Endothelial cell (in vitro differentiated cells): ENCODE data around the gene SLC26A3. TPM values are rescaled to one million over a fixed set of nuclear protein-coding genes. Genes with fewer than 3 reads are reported as not detected.
"Not testable (repeated sequence)": the region's sequence is repeated elsewhere in the genome, so short reads cannot be mapped to it uniquely, and the experiment has no call there.

Experiments used
- DNase-seq: peaks from one replicate; pipeline ENCODE4 v3.0.0; 2021; ENCODE audit warnings: low spot score
- H3K27ac Mint-ChIP-seq: one replicate; pipeline ENCODE4 v1.8.0; 2021; ENCODE audit warnings: mixed read lengths, inconsistent platforms; ENCODE audit not compliant: unreplicated experiment
- H3K27me3 Mint-ChIP-seq: one replicate; pipeline ENCODE4 v1.8.0; 2021; ENCODE audit warnings: mild to moderate bottlenecking, moderate library complexity, mixed read lengths, inconsistent platforms; ENCODE audit not compliant: unreplicated experiment
- H3K36me3 Mint-ChIP-seq: one replicate; pipeline ENCODE4 v1.8.0; 2021; ENCODE audit warnings: mild to moderate bottlenecking, low read depth, mixed read lengths, inconsistent platforms; ENCODE audit not compliant: unreplicated experiment
- H3K4me1 Mint-ChIP-seq: one replicate; pipeline ENCODE4 v1.8.0; 2021; ENCODE audit warnings: mild to moderate bottlenecking, mixed read lengths, inconsistent platforms; ENCODE audit not compliant: unreplicated experiment
- H3K4me3 Mint-ChIP-seq: one replicate; pipeline ENCODE4 v1.8.0; 2021; ENCODE audit warnings: mild to moderate bottlenecking, mixed read lengths, inconsistent platforms; ENCODE audit not compliant: unreplicated experiment
- H3K9me3 Mint-ChIP-seq: one replicate; pipeline ENCODE4 v1.8.0; 2021; ENCODE audit warnings: mixed read lengths, inconsistent platforms; ENCODE audit not compliant: unreplicated experiment
- long read RNA-seq: library from polyadenylated mRNA; unstranded; transcript quantifications from one replicate; pipeline ENCODE4 v2.0.0, GENCODE V29; 2020; ENCODE audit not compliant: unreplicated experiment
- total RNA-seq: library from RNA; stranded (reverse); fragmentation: NEBNext Ultra II Directional; extraction: Animal tissue kit (Norgen Biotek cat#: 25700); gene quantifications from one replicate; pipeline ENCODE4 v1.2.1, GENCODE V29; 2021; ENCODE audit not compliant: unreplicated experiment
- TF ChIP-seq, protein P1 (sequence below): fragments of 200-600 bp; sonication (generic); IDR thresholded peaks from one replicate; pipeline ENCODE4 v1.5.0; 2021; ENCODE audit warnings: antibody characterized with exemption; ENCODE audit not compliant: unreplicated experiment

SLC26A3 gene
- not detected for total RNA-seq
- long read RNA-seq = 0 reads

DNA sequence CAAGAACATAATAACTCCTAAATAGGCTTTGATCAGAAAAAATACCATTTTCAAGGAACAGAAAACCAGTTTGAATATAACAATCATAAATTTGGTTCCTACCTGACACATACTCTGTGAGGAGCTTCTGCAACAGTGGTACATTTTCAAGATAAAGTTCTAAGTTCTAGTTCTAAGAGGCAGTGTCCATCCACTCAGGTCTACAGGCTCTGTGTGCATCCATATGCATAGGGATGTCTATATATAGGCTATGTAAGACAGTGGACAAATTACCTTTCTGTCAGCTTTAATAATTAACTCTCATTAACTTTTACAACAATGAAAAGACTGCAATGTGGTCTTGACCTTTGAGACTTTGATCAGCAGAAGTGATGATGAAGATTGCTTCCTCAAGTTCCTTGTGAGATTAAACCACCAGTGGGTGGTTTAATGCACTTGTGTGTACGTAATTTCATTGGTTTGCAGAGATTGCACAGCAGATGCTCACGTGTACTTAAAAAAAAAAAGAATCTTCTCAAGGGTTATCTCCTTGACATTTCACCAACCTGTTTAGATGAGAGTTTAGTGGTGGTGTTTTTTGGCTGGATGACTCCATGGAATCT lies at the start of gene SLC26A3:
Gene SLC26A3, minus strand, starts transcription at position 215 of the 602 bp plus-strand sequence. CDS start 8,714 bp downstream, outside the sequence.
- H3K9me3 Mint-ChIP-seq = no peaks in the 10 kb centered on the region
- no peaks in the 10 kb centered on the region for H3K36me3 Mint-ChIP-seq
- TF ChIP-seq, protein P1, sequence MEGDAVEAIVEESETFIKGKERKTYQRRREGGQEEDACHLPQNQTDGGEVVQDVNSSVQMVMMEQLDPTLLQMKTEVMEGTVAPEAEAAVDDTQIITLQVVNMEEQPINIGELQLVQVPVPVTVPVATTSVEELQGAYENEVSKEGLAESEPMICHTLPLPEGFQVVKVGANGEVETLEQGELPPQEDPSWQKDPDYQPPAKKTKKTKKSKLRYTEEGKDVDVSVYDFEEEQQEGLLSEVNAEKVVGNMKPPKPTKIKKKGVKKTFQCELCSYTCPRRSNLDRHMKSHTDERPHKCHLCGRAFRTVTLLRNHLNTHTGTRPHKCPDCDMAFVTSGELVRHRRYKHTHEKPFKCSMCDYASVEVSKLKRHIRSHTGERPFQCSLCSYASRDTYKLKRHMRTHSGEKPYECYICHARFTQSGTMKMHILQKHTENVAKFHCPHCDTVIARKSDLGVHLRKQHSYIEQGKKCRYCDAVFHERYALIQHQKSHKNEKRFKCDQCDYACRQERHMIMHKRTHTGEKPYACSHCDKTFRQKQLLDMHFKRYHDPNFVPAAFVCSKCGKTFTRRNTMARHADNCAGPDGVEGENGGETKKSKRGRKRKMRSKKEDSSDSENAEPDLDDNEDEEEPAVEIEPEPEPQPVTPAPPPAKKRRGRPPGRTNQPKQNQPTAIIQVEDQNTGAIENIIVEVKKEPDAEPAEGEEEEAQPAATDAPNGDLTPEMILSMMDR = no peak
- no peak within 1 kb of the TSS for H3K27ac Mint-ChIP-seq
- H3K27me3 Mint-ChIP-seq = no peaks in the 10 kb centered on the region
- H3K4me1 Mint-ChIP-seq = no peaks in the 10 kb centered on the region
- DNase-seq = no peak
- H3K4me3 Mint-ChIP-seq = no peak within 1 kb of the TSS

DNA sequence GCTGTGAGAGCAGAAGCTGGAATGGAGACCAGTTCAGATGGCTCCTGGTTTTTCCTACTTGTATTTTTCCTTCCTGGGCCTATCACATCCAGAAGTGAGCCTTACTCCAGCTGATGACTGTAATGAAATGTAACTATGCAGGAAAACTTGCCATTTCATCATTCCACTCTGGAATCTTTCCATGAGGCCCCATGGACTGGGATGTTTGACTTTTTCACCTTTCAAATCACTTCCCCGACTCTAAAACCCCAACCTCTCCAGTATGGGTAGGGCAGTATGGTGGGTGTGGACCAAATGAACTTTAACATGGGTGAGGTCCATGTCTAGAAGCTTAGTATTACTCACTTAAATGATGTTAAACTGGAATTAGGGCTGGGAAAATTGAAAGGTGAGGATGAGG lies 47.6 kb upstream of the SLC26A3 start:
- Mint-ChIP-seq H3K4me3 (no peak overlapping the region), H3K36me3 (peaks cover 5% of the 10 kb centered on the region), H3K9me3 (no peaks in the 10 kb centered on the region), H3K27ac (no peak overlapping the region), H3K4me1 (no peaks in the 10 kb centered on the region), H3K27me3 (no peaks in the 10 kb centered on the region)
- TF ChIP-seq, protein P1 = no peak
- DNase-seq = no peak

DNA sequence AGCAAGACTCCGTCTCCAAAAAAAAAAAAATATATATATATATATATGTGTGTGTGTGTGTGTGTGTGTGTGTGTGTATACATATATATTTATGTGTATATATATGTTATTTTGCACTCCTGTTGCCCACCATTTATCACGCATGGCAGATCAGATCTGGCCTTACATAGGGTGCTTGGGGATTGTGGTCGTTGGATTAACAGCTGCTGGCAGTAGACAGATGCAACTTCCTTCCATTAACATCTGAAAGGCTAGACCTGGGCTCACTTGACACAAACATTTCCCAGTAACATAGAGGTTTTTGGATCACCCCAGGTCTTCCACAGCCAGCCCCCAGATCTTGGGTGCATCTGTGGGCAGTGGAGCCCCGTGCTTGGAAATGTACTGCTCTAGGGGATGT lies 47.2 kb upstream of the SLC26A3 start:
- TF ChIP-seq, protein P1 = no peak
- Mint-ChIP-seq H3K4me1 (no peaks in the 10 kb centered on the region), H3K36me3 (peaks cover 5% of the 10 kb centered on the region), H3K9me3 (no peaks in the 10 kb centered on the region), H3K27me3 (no peaks in the 10 kb centered on the region), H3K27ac (no peak overlapping the region), H3K4me3 (no peak overlapping the region)
- no peak for DNase-seq

DNA sequence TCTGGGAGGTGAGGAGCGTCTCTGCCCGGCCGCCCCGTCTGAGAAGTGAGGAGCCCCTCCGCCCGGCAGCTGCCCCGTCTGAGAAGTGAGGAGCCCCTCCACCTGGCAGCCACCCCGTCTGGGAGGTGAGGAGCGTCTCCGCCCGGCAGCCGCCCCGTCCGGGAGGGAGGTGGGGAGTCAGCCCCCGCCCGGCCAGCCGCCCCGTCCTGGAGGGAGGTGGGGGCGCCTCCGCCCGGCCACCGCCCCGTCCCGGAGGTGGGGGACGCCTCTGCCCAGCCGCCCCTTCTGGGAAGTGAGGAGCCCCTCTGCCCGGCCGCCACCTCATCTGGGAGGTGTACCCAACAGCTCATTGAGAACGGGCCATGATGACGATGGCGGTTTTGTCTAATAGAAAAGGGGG lies 45.2 kb upstream of the SLC26A3 start:
- DNase-seq, H3K4me3 Mint-ChIP-seq, H3K36me3 Mint-ChIP-seq, H3K27me3 Mint-ChIP-seq, H3K27ac Mint-ChIP-seq, H3K4me1 Mint-ChIP-seq, H3K9me3 Mint-ChIP-seq: not testable (repeated sequence)

DNA sequence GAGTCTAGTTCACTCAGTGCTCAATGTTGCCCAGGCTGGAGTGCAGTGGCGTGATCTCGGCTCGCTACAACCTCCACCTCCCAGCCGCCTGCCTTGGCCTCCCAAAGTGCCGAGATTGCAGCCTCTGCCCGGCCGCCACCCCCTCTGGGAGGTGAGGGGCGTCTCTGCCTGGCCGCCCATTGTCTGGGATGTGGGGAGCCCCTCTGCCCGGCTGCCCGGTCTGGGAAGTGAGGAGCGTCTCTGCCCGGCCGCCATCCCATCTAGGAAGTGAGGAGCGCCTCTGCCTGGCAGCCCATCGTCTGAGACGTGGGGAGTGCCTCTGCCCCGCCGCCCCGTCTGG lies 44.8 kb upstream of the SLC26A3 start:
- H3K9me3 Mint-ChIP-seq, DNase-seq, H3K36me3 Mint-ChIP-seq, H3K27ac Mint-ChIP-seq, H3K4me3 Mint-ChIP-seq, H3K4me1 Mint-ChIP-seq, H3K27me3 Mint-ChIP-seq: not testable (repeated sequence)

DNA sequence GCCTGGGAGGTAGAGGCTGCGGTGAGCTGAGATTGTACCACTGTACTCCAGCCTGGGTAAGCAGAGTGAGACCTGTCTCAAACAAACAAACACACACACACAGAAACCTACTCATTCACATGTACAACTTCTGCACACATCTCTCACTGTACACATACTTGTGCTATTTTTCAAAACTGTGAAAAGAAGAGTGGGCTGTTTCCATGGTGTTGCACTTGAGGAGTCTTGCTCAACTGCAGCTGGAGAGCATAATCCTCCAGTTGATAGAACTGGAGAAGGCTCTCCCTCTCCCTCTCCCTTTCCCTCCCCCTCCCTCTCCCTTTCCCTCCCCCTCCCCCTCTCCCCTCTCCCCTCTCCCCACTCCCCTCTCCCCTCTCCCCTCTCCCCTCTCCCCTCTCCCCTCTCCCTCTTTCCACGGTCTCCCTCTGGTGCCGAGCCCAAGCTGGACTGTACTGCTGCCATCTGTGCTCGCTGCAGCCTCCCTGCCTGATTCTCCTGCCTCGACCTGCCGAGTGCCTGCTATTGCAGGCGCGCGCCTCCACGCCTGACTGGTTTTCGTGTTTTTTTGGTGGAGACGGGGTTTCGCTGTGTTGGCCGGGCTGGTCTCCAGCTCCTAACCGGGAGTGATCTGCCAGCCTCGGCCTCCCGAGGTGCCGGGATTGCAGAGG lies 44.3 kb upstream of the SLC26A3 start:
- H3K4me3 Mint-ChIP-seq = no peak overlapping the region
- H3K27ac Mint-ChIP-seq = no peak overlapping the region
- no peak for DNase-seq
- H3K4me1 Mint-ChIP-seq = no peaks in the 10 kb centered on the region
- H3K36me3 Mint-ChIP-seq = peaks cover 5% of the 10 kb centered on the region
- no peaks in the 10 kb centered on the region for H3K9me3 Mint-ChIP-seq
- H3K27me3 Mint-ChIP-seq = peaks cover 2% of the 10 kb centered on the region
- TF ChIP-seq, protein P1 = no peak
